GM18520 (cell line): ENCODE results near the gene PHF12.
A peak's percentile ranks its signal among the peaks of the same experiment; 100 is the strongest.

Experiments used
- ATAC-seq: cut with Tn5 transposase; IDR thresholded peaks from one replicate; pipeline ENCODE4 v1.9.1; 2021; ENCODE audit not compliant: unreplicated experiment

Gene PHF12

GRCh38 chr17:28951428-28951990 is at the start of gene PHF12:
Gene PHF12, minus strand, starts transcription at chr17:28951518. Its CDS starts 558 bp downstream, at chr17:28950960.
- peak; percentile 68 for ATAC-seq

- no peak for ATAC-seq
Measured at GRCh38 chr17:29000973-29001372, 49.7 kb upstream of the PHF12 start.

- ATAC-seq: no peak
Measured at GRCh38 chr17:28999206-28999605, 47.9 kb upstream of the PHF12 start.

- ATAC-seq: no peak
Measured at GRCh38 chr17:28997806-28998205, 46.5 kb upstream of the PHF12 start.

GRCh38 chr17:28996554-28997096 is 45.3 kb upstream of the PHF12 start:
- no peak for ATAC-seq

GRCh38 chr17:28993645-28994426 is 42.5 kb upstream of the PHF12 start:
- no peak for ATAC-seq

- no peak for ATAC-seq
Measured at GRCh38 chr17:28992625-28993600, 41.6 kb upstream of the PHF12 start.

- ATAC-seq: no peak
Measured at GRCh38 chr17:28992185-28992584, 40.9 kb upstream of the PHF12 start.

GRCh38 chr17:28991779-28992178 is 40.5 kb upstream of the PHF12 start:
- ATAC-seq: no peak

GRCh38 chr17:28989028-28989427 is 37.7 kb upstream of the PHF12 start:
- ATAC-seq: no peak

GRCh38 chr17:28988475-28988874 is 37.2 kb upstream of the PHF12 start:
- ATAC-seq: no peak

GRCh38 chr17:28986714-28987655 is 35.7 kb upstream of the PHF12 start:
- no peak for ATAC-seq

GRCh38 chr17:28985950-28986713 is 34.8 kb upstream of the PHF12 start:
- ATAC-seq: no peak

GRCh38 chr17:28983286-28984230 is 32.2 kb upstream of the PHF12 start:
- ATAC-seq: no peak

- no peak for ATAC-seq
Measured at GRCh38 chr17:28982131-28982793, 30.9 kb upstream of the PHF12 start.

GRCh38 chr17:28978356-28978964 is 27.1 kb upstream of the PHF12 start:
- no peak for ATAC-seq

- no peak for ATAC-seq
Measured at GRCh38 chr17:28977659-28978355, 26.5 kb upstream of the PHF12 start.
